Frontal cortex (tissue), 4 donors: ENCODE results near the gene INTS1. TPM values are rescaled to one million over a fixed set of nuclear protein-coding genes. Genes with fewer than 3 reads are reported as not detected.

ENCODE experiments used
- DNase-seq, 2 donors: peaks; one replicate each; pipeline ENCODE4 v3.0.0; 2012; ENCODE audit warnings: low spot score in 2 of 2
- FAIRE-seq: peaks from 2 replicates; lab custom pipeline; 2012; peaks lifted over from hg19 to GRCh38; lab: Jason Lieb, UNC
- total RNA-seq: library from RNA; depleted of rRNA; stranded (reverse); fragments of >200 nt; gene quantifications from one replicate; pipeline ENCODE4 v1.2.3, GENCODE V29; 2014
- donor health status: control.
- donor health status: control.
- donor health status: control.

Gene INTS1
- total RNA-seq, 1 donor from 2014 or later = 23.6 TPM

GRCh38 chr7:1441615-1442354 is 62.4 kb downstream of the INTS1 start:
- DNase-seq = no peak
- no peak for FAIRE-seq

GRCh38 chr7:1440620-1441019 is 63.6 kb downstream of the INTS1 start:
- FAIRE-seq = no peak

GRCh38 chr7:1439373-1440363 is 64.5 kb downstream of the INTS1 start:
- FAIRE-seq = no peak
- DNase-seq = no peak

More at GRCh38 chr7:1440620-1441019, 63.6 kb downstream of the INTS1 start:
- DNase-seq = no peak

- DNase-seq = no peak
- no peak for FAIRE-seq
Observed at GRCh38 chr7:1438821-1439220, 65.4 kb downstream of the INTS1 start.

- DNase-seq (no peak), FAIRE-seq (no peak)
Observed at GRCh38 chr7:1438208-1438607, 66.0 kb downstream of the INTS1 start.

- FAIRE-seq = no peak
- DNase-seq = no peak
Observed at GRCh38 chr7:1437155-1437880, 66.9 kb downstream of the INTS1 start.

- DNase-seq = no peak
- no peak for FAIRE-seq
Observed at GRCh38 chr7:1436608-1437007, 67.6 kb downstream of the INTS1 start.

GRCh38 chr7:1434891-1435670 is 69.1 kb downstream of the INTS1 start:
- DNase-seq (no peak), FAIRE-seq (no peak)

GRCh38 chr7:1434165-1434718 is 69.9 kb downstream of the INTS1 start:
- no peak for FAIRE-seq
- DNase-seq = no peak

GRCh38 chr7:1433128-1433920 is 70.9 kb downstream of the INTS1 start:
- no peak for DNase-seq
- no peak for FAIRE-seq

GRCh38 chr7:1432411-1433082 is 71.6 kb downstream of the INTS1 start:
- DNase-seq (peak; percentile 71 to 82), FAIRE-seq (no peak)

- DNase-seq (no peak), FAIRE-seq (no peak)
Observed at GRCh38 chr7:1431634-1432380, 72.4 kb downstream of the INTS1 start.

- FAIRE-seq (no peak), DNase-seq (no peak)
Observed at GRCh38 chr7:1431226-1431625, 73.0 kb downstream of the INTS1 start.

- no peak for FAIRE-seq
Observed at GRCh38 chr7:1430056-1430845, 73.9 kb downstream of the INTS1 start.

GRCh38 chr7:1428941-1429501 is 75.2 kb downstream of the INTS1 start:
- FAIRE-seq (no peak), DNase-seq (no peak)

More at GRCh38 chr7:1430056-1430845, 73.9 kb downstream of the INTS1 start:
- no peak for DNase-seq

- FAIRE-seq (no peak), DNase-seq (no peak)
Observed at GRCh38 chr7:1427064-1427657, 77.0 kb downstream of the INTS1 start.
